ENCODE results near the gene ACTR1A.
"Not testable (repeated sequence)": the region's sequence is repeated elsewhere in the genome, so short reads cannot be mapped to it uniquely, and the experiment has no call there.

ACTR1A gene

DNA sequence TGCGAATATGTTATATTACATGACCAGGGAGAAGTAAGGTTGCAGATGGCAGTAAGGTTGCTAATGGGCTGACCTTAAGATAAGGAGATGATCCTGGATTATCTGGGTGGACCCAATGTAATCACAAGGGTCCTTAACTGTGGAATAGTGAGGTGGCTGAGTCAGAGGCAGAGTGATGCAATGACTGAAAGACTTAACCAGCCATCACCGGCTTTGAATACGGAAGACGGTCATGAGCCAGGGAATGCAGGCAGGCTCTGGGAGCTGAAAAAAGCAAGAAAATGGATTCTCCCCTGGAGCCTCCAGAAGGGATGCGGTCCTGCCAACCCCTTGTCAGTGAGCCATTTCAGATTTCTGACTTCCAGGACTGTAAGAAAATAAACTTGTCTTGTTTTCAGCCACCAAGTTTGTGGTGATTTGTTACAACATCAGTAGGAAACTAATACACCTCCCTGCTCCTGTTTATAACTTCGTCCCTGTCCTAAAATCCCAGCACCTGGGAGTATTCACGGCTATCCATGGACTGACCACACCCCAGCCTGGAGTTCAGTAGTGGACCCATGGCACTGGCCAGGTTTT lies 46.5 kb downstream of the ACTR1A start:
- no peak for DNase-seq (ENCODE audit: low read depth in 3 of 3, low spot score in 1 of 3)

DNA sequence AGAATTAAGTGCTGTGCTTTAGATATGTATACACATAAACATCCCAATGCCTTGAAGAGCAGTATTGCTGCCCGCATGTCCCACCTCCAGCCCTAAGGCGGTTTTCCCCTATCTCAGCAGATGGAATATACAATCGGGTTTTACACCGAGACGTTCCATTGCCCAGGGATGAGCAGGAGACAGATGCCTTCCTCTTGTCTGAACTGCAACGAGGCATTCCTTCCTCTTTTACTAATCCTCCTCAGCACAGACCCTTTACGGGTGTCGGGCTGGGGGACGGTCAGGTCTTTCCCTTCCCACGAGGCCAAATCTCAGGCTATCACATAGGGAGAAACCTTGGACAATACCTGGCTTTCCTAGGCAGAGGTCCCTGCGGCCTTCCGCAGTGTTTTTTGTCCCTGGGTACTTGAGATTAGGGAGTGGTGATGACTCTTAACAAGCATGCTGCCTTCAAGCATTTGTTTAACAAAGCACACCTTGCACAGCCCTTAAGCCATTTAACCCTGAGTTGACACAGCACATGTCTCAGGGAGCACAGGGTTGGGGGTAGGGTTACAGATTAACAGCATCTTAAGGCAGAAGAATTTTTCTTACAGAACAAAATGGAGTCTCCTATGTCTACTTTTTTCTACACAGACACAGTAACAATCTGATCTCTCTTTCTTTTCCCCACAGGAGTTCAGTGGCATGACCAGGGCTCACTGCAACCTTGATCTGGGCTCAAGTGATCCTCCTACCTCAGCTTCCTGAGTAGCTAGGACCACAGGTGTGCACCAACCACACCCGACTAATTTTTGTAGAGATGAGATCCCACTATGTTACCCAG lies 47.6 kb downstream of the ACTR1A start:
- DNase-seq (ENCODE audit: low read depth in 3 of 3, low spot score in 1 of 3): not testable (repeated sequence)

DNA sequence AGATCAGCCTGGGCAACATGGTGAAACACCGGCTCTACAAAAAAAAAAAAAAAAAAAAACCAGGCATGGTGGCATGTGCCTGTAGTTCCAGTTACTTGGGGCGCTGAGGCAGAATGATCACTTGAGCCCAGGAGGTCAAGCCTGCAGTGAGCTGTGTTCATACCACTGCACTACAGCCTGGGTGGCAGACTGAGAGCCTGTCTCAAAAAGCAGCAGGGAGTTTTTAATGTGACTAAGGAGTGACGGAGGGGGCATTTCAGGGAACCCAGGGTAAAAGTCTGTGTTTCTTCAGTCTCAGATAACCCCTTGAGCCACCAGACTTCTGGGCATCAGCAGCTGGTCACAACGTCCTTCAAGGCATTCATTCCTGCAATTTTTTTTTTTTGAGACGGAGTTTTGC lies 49.0 kb downstream of the ACTR1A start:
- DNase-seq (ENCODE audit: low read depth in 3 of 3, low spot score in 1 of 3): no peak

DNA sequence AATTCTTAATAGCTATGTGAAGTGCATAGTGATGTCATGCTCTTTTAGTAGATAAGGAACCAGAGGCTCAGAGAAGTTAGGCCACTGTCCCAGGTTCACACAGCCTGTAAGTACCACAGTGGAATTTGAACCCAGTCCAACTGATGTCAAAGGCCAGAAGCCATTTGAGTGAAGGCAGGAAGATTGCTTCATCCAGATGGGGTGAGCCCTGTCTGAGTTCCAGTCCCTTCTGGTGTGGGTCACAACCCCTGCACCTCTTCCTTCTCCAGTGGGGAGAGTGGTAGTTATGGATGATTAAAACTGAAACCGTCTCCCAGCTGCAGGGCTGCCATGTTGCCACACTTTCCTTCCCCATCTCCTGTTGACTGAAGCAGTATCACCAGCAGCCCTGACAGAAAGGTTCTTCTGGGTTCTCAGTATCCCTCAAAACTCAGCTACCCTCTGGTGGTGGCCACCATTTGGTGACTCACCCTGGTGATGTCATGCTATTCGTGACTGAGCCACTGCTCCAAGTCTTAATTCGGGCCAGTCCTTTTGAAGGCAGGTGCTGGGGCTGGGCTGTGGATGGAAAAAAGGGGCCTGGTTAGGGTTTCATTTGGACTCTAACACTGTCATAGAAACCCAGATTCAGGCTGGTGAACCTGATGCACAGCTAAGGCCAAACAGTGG lies 49.7 kb downstream of the ACTR1A start:
- DNase-seq (ENCODE audit: low read depth in 3 of 3, low spot score in 1 of 3): no peak

DNA sequence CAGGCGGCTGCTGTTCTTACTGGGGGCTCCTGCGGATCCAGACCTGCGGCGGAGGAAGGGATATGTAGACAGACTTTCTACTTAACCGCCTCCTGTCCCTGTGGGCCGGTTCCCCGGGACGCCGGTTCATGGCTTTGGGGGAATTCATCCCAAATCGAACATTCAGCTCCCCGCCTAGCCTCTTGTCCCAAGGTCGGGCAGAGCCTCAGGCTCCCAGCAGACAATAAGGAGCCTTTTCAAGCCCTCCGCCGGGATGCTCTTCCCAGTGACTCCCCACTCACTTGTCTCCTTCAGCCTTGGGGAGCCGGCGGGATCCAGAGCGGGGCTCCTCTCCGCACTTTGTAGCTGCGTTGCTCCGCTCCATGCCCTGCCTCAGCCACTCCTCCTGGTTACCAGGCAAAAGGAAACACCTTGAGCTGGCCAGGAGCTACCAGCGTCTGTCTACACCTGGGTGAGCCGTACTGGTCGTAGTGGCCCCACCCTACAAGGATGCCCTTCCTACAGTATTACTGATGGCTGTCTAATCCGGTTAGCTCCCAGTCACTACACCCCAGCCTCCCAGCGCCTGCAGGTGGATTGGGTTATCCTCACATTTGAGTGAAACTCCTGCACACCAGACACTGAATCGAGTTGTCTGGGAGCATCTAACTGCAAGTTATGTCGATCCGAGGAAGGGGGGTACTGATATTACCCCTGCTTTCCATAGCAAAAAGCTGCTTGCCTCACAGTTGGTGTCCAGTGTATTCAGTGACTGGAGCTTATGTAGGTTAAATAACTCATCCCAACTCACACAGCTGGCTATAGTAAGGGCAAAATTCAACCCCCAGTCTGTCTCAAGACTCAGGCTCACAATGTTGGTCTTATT lies 51.2 kb downstream of the ACTR1A start, which contains the start of gene C10orf95:
Gene C10orf95 (minus strand): TSS at position 439 of the 865 bp plus-strand sequence. CDS start 450 bp downstream, outside the sequence.
- no peak for DNase-seq (ENCODE audit: low read depth in 3 of 3, low spot score in 1 of 3)

DNA sequence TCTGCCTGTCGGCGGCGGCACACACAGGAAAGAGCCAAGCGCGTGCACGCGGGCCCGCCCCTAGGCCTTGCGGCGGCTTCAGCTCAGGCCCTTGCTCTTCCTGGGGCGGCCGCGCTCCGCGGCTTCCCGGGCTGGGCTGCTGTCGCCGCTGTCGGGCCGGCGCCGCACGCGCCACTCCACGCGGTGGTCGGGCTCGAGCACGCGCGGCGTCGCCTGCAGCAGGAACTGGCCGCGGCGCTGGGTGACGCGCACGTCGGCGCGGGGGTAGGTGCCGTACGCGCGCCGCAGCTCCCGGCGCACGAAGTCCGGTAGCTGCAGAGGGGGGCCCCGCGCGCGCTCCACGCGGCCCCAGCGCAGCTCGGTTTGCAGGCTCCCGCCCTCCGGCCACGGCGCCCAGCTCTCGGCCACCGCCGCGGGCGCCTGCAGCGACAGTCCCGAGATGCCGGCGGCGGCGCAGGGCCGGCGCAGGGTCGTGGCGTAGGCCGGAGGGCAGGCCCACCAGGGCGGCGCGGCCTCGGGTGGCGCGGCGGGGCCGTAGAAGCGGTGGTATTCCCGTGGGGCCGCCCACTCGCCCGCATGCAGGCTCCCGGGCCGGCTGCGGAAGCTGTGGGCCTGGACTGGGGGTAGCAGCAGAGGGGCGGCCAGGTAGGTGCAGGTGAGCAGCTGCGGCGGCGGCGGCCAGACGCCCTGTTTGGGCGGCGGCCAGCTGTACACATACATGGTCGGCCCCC lies 52.0 kb downstream of the ACTR1A start:
- DNase-seq (ENCODE audit: low read depth in 3 of 3, low spot score in 1 of 3): peak; percentile 67 to 80 (median 77)

DNA sequence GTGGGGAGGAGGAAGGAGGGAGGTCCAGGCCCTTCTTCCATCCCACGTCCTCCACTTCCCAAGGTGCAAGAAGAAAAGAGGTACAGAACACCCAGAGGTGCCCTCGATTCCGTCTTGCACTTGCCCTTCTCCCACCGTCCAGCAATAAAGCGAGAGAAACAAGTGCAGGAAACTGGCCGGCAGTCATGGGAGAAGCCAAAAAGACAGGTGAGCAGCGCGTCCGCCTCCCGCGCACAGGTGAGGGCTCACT lies 52.5 kb downstream of the ACTR1A start:
- no peak for DNase-seq (ENCODE audit: low read depth in 3 of 3, low spot score in 1 of 3)

DNA sequence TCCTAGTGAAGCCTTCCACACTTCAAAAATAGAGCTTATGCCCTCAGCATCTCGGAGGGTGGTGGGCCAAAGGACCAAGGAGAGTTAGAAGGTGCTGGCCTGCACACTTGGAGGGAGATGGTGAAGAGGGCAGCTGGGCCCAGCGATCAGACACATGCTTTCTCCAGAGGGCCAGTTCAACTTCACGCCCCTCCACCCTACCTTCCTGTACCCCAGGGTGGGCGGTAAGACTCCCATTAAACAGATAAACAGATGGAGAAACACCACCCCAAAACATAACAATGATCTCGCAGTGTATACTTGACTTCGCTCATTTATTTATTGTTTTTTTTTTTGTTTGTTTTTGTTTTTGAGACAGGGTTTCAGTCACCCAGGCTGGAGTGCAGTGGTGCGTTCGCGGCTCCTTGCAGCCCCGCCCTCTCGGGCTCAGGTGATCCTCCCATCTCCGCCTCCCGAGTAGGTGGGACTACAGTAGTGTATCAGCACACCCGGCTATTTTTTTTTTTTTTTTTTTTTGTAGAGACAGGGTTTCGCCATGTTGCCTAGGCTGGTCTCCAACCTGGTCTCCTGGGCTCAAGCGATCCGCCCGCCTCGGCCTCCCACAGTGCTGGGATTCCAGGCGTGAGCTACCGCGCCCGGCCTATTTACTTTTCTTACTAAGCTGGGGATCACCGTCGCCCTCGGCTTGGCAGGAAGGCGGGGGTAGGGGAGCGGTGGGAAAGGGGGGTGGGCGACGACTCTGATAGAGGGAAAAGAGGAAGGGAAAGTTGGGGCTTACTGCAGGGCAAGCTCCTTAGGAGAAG lies 53.0 kb downstream of the ACTR1A start:
- DNase-seq (ENCODE audit: low read depth in 3 of 3, low spot score in 1 of 3): peak; percentile 63 to 75 (median 68)

DNA sequence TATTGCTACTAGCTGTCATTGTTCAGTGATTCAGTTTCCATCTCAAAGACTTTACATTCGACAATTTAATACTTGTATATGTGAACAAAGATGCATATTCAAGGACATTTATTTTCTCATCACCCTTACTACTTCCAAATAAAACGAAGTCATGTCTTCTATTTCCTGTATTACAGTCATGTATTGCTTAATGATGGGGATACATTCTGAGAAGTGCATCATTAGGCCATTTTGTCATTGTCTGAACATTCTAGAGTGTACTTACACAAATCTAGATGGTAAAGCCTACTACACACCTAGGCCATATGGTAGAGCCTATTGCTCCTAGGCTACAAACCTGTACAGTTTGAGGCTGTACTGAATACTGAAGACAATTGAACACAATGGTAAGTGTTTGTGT lies 57.7 kb downstream of the ACTR1A start:
- DNase-seq (ENCODE audit: low read depth in 3 of 3, low spot score in 1 of 3): no peak

DNA sequence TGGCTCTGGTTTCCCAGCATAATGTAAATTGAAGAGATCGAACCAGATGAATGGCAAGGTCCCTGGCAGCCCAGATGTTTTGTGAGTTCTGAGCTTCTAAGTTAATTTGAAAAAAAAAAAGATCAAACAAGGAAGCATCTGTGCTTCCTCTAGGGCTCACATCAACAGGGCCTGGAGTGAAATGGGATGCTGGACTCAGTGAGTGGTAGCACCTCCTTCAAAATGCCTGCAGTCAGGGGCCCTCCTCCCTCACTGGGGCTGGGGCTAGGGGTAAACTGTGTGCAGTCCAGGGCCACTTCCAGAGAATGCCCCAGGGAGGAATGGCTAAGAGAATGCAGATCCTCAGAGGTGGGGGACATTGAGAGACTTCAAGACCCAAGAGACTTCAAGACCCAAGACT lies 64.1 kb downstream of the ACTR1A start:
- no peak for DNase-seq (ENCODE audit: low read depth in 3 of 3, low spot score in 1 of 3)

DNA sequence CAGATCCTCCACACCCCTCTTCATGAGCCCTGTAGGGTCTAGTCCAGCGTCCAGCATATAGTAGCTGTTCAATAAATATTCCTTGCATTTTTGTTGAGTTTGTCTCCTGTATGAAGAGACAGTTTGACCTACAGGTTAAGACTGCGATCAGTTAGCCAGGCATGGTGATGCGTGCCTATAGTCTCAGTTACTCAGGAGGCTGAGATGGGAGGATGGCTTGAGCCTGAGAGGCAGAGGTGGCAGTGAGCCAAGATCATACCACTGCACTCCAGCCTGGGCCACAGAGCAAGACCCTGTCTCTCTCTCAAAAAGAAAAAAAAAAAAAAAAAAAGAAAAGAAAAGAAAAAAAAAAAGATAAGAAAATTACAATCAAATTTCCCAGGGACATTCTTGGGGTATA lies 65.0 kb downstream of the ACTR1A start:
- DNase-seq (ENCODE audit: low read depth in 3 of 3, low spot score in 1 of 3): no peak

DNA sequence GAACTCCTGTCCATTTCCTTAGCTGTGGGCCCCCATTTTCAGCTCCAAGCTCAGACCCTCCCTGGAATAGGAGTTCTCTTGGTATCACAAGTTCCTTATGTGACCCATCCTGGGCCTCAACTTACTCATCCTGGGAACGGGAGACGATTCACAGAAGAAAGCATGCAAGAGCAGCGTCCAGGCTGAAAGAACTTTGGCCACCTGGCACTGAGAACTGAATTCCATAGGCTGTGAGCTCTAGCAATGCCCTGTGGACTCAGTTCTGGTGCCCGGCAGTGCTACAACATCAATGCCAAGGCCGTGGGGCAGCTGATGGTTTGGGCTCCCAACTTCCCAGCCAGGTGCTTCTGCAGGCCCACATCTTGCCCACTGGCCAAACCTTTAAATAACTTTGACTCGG lies 66.2 kb downstream of the ACTR1A start:
- DNase-seq (ENCODE audit: low read depth in 3 of 3, low spot score in 1 of 3): no peak

DNA sequence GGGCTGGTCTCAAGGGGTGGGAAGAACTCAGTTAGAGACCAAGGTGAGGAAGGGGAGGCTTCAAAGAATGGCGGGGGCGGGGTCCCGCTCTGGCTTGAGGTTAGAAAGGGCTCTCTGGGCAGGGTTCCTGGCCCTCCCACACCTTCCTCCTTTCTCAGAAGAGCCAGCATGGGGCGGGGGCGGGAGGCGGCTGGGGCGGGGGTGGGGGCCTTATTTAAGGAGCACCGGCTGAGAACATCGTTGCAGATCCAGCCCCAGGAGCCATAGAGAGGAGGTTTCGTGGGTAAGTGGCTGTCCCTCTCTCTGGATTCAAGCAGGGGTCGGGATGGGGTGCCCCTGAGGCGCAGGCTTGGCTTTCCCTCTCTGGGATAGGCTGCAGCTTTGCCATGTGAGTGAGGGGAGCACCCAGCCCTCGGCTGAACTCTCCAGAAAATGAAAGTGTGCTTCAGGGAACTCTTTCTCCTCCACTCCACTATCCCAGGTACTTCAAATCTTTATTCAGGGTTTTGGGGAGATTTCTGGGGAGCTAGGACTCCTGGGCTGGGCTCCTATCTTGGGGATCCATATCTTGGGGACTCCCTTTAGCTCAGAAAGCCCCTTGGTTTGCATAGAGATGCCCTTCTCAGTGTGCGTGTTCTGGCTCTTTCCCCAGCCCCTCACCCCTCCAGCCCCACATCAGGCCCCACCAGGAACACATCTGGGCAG lies 66.8 kb downstream of the ACTR1A start:
- DNase-seq (ENCODE audit: low read depth in 3 of 3, low spot score in 1 of 3): peak in 1 of 3 donors; percentile 15

DNA sequence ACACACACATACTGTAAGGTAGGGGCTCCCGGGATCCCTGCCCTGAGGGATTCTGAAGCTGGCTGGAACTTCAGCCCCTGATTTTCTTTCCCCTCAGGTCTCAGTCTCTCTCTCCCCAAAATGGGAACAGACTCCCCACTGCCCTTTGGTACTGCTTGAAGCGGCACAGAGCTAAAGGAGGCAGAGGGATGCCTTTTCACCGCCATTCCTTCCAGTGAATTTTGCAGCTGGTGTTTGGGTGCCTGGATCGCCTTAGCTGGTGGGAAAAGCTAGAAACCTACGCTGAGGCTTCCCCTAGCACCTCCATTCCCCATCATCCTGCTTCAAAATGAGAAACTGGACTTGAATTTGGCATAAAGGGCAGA lies 67.4 kb downstream of the ACTR1A start:
- DNase-seq (ENCODE audit: low read depth in 3 of 3, low spot score in 1 of 3): no peak

DNA sequence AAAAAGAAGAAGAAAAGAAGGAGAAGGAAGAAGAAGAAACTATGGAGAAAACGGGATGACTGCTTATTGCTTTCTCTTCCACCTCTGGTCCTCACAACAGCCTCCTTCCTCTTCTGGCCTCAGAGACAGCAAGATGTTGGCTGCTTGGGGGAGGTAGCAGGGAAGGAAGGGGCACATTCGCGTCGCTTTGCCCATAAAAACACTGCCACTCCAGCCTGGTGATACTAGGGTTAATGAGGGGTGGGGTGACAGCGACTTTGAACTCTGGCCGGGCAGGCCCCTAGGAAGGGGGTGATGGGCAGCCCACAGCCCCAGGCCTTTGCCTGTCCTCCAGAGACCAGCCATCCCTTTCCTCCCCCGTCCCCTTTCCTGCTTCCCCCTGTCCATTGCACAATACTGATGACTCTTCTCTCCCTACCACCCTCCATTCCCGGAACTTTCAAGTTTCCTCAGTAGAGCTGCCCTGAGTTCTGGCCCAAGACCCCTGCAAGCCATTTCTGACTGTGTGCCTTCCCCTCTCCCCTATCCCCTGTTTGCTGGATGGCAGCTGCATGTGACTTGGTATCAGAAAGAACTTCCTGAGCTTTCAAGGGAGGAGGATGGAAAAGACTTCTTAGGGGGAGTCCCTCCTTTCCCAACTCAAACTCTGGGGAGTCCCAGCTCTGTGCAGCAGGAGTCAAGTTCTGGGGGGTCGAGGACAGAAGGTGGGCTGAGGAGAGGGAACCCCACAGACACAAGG lies 67.9 kb downstream of the ACTR1A start:
- DNase-seq (ENCODE audit: low read depth in 3 of 3, low spot score in 1 of 3): no peak

DNA sequence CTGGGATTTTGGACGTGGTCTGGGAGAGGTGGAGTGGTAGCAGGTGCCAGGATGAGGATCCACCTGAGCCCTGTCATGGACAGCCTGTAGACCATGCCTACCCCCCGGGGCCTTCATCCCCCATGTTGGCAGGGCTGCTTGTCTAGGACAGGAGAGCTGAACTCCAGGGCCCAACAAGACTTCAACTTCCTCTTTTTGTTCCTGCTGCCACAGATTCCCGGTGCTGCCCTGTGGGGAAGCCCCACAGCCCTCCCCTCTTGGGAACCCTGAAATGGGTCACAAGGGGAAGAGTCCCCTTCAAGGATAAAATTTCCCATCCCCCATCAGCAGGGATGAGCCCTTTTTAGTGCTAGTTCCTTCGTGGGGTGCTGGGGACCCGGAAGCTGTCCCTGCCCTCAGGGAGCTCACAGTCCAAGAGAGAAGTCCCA lies 68.9 kb downstream of the ACTR1A start:
- no peak for DNase-seq (ENCODE audit: low read depth in 3 of 3, low spot score in 1 of 3)

DNA sequence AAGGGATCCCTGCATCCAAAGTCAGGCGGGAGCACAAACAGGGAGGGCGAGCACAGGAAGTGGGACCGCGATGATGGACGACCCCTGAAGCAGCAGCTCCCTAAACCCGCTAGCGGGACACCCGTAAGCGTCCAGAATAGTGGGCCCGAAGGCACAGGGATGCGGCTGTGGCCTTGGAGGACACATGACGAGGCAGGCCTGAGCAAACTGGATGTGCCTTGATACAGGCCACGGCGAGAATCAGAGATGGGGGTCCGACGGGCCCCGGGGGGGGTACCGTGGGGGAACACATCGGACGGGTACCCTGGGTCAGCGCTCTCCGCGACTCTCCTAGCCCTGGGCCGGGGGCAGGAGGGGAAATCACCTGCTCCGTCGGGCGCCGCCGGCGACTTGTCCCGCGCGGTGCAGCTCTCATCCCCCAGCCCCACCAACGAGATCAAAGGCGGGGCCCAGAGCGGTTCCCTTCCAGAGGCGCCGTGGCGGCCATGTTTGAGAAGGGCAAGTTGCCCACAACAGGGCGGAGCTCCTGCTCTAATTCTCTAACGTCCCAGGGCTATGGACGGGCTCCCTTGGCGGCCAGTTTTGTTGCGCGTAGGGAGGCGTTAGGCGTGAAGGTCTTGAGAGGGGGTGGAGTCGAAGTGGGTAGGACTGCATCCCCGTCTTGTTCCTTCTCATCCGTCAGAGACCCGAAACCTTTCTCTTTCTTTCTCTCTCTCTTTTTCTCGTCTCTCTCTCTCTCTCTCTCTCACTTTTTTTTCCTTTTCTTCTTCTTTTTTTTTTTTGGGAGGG lies 70.2 kb downstream of the ACTR1A start, which contains the start of gene CUEDC2:
Gene CUEDC2 (minus strand): TSS at position 413 of the 789 bp plus-strand sequence. CDS start 7,386 bp downstream, outside the sequence.
- DNase-seq (ENCODE audit: low read depth in 3 of 3, low spot score in 1 of 3): peak; percentile 87 to 98 (median 94)
